ENCODE measurements around the gene LRP6. TPM values are rescaled to one million over a fixed set of nuclear protein-coding genes. Genes with fewer than 3 reads are reported as not detected.

The LRP6 gene
- total RNA-seq, 8 experiments from 2014 or later: 16.9 to 45.1 (median 39.1) TPM

DNA sequence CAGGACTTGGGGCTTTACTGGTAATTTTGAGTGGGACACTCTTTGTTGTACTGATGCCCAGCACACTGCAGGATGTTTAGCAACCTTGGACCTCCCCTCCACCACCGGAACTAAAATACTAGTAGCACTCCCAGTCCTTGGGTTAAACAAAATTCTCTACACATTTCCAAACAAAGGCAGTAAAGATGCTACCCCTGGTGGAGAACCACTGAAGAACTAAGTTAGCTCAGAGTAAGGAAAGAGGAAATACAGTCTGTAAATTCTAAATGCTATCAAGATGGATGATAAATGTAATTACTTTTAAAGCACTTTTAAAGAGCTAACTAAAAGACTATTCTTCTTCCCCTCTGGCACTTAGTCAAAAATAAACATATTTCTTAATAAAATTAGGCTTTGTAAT is 64.1 kb downstream of the LRP6 start:
- no peak overlapping the region for H3K27ac ChIP-seq
- in situ Hi-C loops (cut with MboI; ENCODE audit: low pct_unique_long_range_greater_than_20kb in 2 of 9, low sequenced_read_pairs in 9 of 9, unreplicated experiment in 9 of 9): no loop called here
- no peak overlapping the region for H3K4me3 ChIP-seq
- H3K4me1 ChIP-seq (replicated peaks in 1 of 2): no peaks in the 10 kb centered on the region
- WGBS, 10 experiments: 67 to 100% (median 93%) methylated on average over 1 of the region's 1 CpG; no CpG with 5 or more reads in 4 of the 10 experiments
- no peak for ATAC-seq (replicated peaks in 6 of 8)

DNA sequence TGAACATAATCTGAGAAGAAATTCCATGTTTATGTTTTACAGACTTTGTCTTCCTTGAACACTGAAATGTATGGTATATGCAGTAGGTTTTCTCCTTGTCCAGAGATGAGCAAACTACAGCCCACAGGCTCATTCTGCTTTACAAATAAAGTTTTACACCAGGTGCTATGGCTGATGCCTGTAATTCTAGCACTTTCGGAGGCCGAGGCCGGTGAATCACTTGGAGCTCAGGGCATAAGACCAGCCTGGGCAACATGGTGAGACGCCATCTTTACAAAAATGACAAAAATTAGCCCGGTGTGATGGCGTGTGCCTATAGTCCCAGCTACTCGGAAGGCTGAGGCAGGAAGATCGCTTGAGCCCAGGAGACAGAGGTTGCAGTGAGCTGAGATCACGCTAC is 64.7 kb downstream of the LRP6 start:
- ATAC-seq (replicated peaks in 6 of 8): no peak
- Histone ChIP-seq H3K4me1 (replicated peaks in 1 of 2) (no peaks in the 10 kb centered on the region), H3K27ac (no peak overlapping the region), H3K4me3 (no peak overlapping the region)
- 93 to 100% (median 100%) methylated on average over 1 to 8 of the region's 9 CpGs; no CpG with 5 or more reads in 1 of the 10 experiments for WGBS, 10 experiments
- in situ Hi-C loops (cut with MboI; ENCODE audit: low pct_unique_long_range_greater_than_20kb in 2 of 9, low sequenced_read_pairs in 9 of 9, unreplicated experiment in 9 of 9): no loop called here

DNA sequence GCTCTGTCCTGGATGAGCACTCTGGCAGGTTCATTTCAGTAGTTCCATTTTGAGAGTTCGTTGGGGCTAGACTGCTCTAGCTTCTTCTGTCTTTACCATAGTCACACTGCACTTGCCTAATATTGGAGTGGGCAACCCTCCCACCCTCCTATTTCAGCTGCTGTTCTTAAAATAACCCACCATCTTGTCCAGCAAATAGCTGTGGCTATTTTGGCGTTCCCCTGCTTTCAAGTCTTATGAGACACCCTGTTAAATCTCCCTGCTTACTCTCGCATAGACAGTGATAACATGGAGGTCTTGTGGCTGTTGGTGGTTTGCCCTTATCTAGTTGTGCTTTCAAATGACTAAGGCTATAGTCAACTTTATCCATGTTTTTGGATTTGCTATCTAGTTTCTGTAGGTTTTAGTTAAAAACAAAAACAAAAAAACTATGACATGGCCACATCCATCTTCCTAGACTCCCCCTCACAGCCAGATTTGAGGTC is 65.5 kb downstream of the LRP6 start:
- ATAC-seq (replicated peaks in 6 of 8): no peak
- Histone ChIP-seq H3K4me3 (no peak overlapping the region), H3K27ac (no peak overlapping the region), H3K4me1 (replicated peaks in 1 of 2) (no peaks in the 10 kb centered on the region)
- 95 to 100% (median 100%) methylated on average over 1 to 3 of the region's 3 CpGs; no CpG with 5 or more reads in 1 of the 10 experiments for WGBS, 10 experiments
- in situ Hi-C loops (cut with MboI; ENCODE audit: low pct_unique_long_range_greater_than_20kb in 2 of 9, low sequenced_read_pairs in 9 of 9, unreplicated experiment in 9 of 9): no loop called here

DNA sequence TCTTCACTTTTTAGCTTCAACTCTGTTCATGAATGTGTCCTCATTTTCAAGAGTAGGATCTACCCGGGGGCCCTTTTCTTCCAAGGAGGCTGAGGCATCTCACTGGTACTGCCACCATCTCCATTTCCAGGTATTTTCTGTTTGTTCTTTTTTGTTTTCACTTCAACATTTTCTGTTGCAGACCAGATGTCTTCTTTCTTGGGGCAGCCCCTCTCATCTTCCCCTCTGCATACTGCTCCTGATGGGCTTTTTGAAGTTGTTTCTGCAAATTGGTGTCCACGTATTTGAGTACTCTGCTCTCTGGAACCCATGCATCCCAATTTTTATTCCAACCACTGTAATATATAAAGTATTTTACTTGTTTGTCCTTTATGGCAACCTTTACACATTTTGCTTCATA is 66.5 kb downstream of the LRP6 start:
- H3K4me1 ChIP-seq (replicated peaks in 1 of 2): no peaks in the 10 kb centered on the region
- H3K27ac ChIP-seq: no peak overlapping the region
- no peak for ATAC-seq (replicated peaks in 6 of 8)
- H3K4me3 ChIP-seq: no peak overlapping the region
- in situ Hi-C loops (cut with MboI; ENCODE audit: low pct_unique_long_range_greater_than_20kb in 2 of 9, low sequenced_read_pairs in 9 of 9, unreplicated experiment in 9 of 9): no loop called here
- 90 to 100% (median 100%) methylated on average over 1 to 2 of the region's 2 CpGs; no CpG with 5 or more reads in 2 of the 10 experiments for WGBS, 10 experiments

DNA sequence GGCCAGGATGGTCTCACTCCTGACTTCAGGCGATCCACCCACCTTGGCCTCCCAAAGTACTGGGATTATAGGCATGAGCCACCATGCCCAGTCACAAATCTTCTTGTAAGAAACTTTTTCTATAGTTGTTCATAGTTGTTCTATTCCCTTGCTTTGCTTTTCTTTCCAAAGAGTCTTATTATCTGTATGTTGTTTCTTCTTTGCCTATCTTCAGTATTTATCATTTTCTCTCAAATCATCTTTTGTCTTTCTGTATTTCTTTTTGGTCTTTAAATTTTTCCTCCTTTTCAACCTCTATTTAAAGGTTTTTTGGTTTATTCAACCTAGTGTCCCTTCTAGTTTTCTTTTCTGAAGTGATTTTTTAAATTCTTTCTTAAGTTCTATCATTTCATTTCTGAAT is 68.7 kb downstream of the LRP6 start:
- H3K4me1 ChIP-seq (replicated peaks in 1 of 2): no peaks in the 10 kb centered on the region
- 83 to 100% (median 100%) methylated on average over 1 of the region's 1 CpG; no CpG with 5 or more reads in 2 of the 10 experiments for WGBS, 10 experiments
- H3K27ac ChIP-seq: no peak overlapping the region
- ATAC-seq (replicated peaks in 6 of 8): no peak
- in situ Hi-C loops (cut with MboI; ENCODE audit: low pct_unique_long_range_greater_than_20kb in 2 of 9, low sequenced_read_pairs in 9 of 9, unreplicated experiment in 9 of 9): no loop called here
- H3K4me3 ChIP-seq: no peak overlapping the region

DNA sequence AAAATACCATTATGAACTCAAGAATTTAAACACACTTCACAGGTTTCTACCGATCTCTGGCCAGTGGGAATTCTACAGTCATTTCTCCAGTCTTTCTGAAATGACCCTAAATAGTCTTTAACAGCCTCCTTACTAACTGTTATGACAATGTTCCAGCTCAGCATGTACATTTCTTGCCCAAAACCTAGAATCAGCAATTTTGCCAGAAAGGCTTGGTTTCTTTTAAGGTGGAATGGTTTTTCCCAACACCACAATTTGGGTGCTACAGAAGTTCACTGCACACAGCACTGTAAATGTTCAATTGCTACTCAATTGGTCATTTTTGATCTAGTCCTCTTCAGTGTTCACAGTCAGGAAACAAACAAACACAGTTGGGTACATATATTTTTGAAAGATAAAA is 69.7 kb downstream of the LRP6 start:
- WGBS, 10 experiments: 20 to 100% (median 60%) methylated on average over 1 of the region's 1 CpG
- H3K4me1 ChIP-seq (replicated peaks in 1 of 2): no peaks in the 10 kb centered on the region
- in situ Hi-C loops (cut with MboI; ENCODE audit: low pct_unique_long_range_greater_than_20kb in 2 of 9, low sequenced_read_pairs in 9 of 9, unreplicated experiment in 9 of 9): no loop called here
- H3K27ac ChIP-seq: no peak overlapping the region
- no peak for ATAC-seq (replicated peaks in 6 of 8)
- no peak overlapping the region for H3K4me3 ChIP-seq

DNA sequence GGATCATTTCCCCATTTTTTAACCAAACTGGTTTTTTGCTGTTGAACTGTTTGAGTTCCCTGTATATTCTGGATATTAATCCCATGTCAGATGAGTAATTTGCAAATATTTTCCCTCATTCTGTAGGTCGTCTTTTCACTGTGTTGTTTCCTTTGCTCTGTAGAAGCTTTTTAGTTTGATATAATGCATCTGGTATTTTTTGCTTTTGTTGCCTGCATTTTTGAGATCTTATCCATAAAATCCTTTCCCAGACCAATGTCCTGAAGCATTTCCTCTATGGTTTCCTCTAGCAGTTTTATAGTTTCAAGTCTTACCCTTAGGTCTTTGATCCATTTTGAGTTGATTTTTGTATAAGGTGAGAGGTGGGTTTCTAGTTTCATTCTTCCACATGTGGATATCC is 71.3 kb downstream of the LRP6 start:
- 60 to 100% (median 92%) methylated on average over 1 of the region's 1 CpG; no CpG with 5 or more reads in 1 of the 10 experiments for WGBS, 10 experiments
- ATAC-seq (replicated peaks in 6 of 8): no peak
- H3K4me3 ChIP-seq: no peak overlapping the region
- peaks cover 0 to 1% of the 10 kb centered on the region in 2 donors for H3K4me1 ChIP-seq (replicated peaks in 1 of 2)
- in situ Hi-C loops (cut with MboI; ENCODE audit: low pct_unique_long_range_greater_than_20kb in 2 of 9, low sequenced_read_pairs in 9 of 9, unreplicated experiment in 9 of 9): no loop called here
- no peak overlapping the region for H3K27ac ChIP-seq

DNA sequence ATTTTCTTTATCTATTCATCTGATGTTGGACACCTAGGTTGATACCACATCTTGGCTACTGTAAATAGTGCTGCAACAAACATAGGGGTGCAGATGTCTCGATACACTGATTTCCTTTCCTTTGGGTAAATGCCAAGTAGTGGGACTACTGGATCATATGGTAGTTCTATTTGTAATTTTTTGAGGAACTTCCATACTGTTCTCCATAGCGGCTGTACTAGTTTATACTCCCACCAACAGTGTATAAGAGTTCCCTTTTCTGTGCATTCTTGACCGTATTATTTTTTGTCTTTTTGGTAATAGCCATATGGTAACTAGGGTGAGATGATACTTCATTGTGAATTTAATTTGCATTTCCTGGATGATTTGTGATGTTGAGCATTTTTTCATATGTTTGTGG is 71.8 kb downstream of the LRP6 start:
- Histone ChIP-seq H3K4me1 (replicated peaks in 1 of 2) (peaks cover 0 to 2% of the 10 kb centered on the region in 2 donors), H3K4me3 (no peak overlapping the region), H3K27ac (no peak overlapping the region)
- ATAC-seq (replicated peaks in 6 of 8): no peak
- 86 to 100% (median 97%) methylated on average over 1 to 3 of the region's 3 CpGs; no CpG with 5 or more reads in 1 of the 10 experiments for WGBS, 10 experiments
- in situ Hi-C loops (cut with MboI; ENCODE audit: low pct_unique_long_range_greater_than_20kb in 2 of 9, low sequenced_read_pairs in 9 of 9, unreplicated experiment in 9 of 9): no loop called here

DNA sequence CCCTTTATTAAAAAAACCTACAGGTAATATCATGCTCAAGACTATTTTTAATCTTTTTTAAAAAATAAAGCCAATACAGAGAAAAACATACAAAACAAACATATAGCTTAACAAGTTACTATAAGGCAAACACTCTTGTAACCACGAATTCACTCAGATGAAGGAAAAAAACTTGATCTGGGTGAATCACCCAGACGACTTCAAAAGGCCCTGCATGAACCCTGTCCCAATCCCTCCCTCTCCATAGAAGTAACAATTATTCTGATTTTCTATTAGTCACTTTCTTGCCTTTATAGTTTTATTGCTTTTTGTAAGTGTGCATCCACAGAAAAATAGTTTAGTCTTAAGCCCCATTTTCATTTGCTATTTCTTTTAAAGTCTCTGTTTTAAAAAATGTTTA is 72.6 kb downstream of the LRP6 start:
- Histone ChIP-seq H3K27ac (no peak overlapping the region), H3K4me3 (no peak overlapping the region), H3K4me1 (replicated peaks in 1 of 2) (peaks cover 0 to 2% of the 10 kb centered on the region in 2 donors)
- WGBS, 10 experiments: 18 to 80% (median 50%) methylated on average over 1 to 2 of the region's 2 CpGs; no CpG with 5 or more reads in 1 of the 10 experiments
- peak in 3 of 8 experiments; percentile 61 to 94 (median 73) for ATAC-seq (replicated peaks in 6 of 8)
- in situ Hi-C loops (cut with MboI; ENCODE audit: low pct_unique_long_range_greater_than_20kb in 2 of 9, low sequenced_read_pairs in 9 of 9, unreplicated experiment in 9 of 9): no loop called here

DNA sequence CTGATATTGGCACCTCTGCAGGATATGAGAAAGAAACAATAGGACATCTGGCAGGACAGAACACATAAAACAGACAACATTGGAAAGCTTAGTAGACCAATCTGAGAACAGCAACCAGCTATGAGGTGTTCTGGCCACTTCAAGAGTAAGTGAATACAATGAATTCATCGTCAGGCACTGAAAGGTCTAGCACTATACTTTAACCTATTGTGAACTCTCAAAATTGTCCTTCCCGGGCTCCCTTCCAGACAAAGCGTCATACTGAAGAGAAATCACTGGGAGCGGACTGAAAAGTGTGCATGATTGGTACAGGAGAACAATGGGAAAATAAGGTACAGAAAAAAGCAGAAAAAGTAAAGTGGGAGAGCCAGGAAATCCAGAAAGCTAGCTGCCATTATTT is 75.8 kb downstream of the LRP6 start:
- Histone ChIP-seq H3K27ac (no peak overlapping the region), H3K4me3 (no peak overlapping the region), H3K4me1 (replicated peaks in 1 of 2) (peaks cover 0 to 2% of the 10 kb centered on the region in 2 donors)
- no peak for ATAC-seq (replicated peaks in 6 of 8)
- 81 to 100% (median 94%) methylated on average over 1 to 4 of the region's 4 CpGs; no CpG with 5 or more reads in 1 of the 10 experiments for WGBS, 10 experiments
- in situ Hi-C loops (cut with MboI; ENCODE audit: low pct_unique_long_range_greater_than_20kb in 2 of 9, low sequenced_read_pairs in 9 of 9, unreplicated experiment in 9 of 9): no loop called here

DNA sequence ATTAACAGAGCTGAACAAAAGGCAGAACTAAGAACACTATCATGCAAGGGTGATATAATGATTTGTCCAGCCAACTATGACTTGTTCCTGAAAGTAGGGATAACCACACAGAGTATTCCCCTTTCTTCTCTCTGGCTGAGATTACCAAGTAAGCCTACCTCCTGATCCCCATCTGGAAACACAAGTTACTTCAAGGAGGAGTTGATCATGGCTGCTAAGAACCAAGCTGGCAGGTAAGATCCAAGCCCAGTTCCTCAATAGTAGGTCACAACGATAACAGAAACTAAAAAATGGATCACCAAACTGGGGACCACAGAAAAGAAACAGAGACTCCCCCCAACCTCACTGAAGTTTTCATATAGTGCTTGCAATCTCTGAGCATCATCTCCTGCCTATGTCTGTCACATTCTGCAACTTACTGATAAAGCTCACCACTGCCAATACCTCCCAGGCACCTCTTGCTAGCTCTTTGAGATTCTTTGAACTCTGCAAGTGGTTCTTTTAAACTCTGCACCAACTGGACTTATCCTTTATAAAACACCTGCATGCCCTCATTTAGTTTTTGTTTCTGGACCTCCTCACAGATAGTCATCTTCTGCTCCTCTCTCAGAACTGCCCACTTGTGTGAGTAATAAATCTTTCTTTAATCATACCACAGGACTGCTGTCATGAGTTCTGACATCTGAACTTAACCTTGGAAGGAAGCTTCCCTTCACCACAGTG is 76.6 kb downstream of the LRP6 start:
- ATAC-seq (replicated peaks in 6 of 8): no peak

DNA sequence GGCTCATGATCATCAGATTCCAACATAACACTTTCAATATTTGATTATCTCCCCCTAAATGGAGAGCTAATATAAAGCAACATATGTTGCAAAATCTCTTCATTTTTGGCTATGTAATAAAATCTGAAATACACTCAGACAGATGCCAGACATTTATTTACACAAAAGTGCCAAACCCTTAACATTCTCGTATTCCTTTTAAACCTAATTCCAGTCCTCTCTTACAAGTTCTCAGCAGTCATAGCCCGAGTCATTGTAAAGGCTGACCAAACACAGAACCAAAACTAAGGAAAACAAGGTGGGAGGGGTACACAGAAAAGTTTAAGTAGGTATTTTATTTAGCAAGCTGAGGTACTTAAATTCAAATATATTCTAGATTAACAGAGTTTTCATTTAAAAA is 81.4 kb downstream of the LRP6 start:
- no peak for ATAC-seq (replicated peaks in 6 of 8)
- H3K4me1 ChIP-seq (replicated peaks in 1 of 2): peaks cover 15 to 16% of the 10 kb centered on the region in 2 donors
- in situ Hi-C loops (cut with MboI; ENCODE audit: low pct_unique_long_range_greater_than_20kb in 2 of 9, low sequenced_read_pairs in 9 of 9, unreplicated experiment in 9 of 9): no loop called here

More for the DNA sequence above, 76.6 kb downstream of the LRP6 start:
- Histone ChIP-seq H3K27ac (no peak overlapping the region), H3K4me3 (no peak overlapping the region), H3K4me1 (replicated peaks in 1 of 2) (peaks cover 0 to 2% of the 10 kb centered on the region in 2 donors)
- WGBS, 10 experiments: 60 to 100% (median 90%) methylated on average over 1 of the region's 1 CpG; no CpG with 5 or more reads in 6 of the 10 experiments
- in situ Hi-C loops (cut with MboI; ENCODE audit: low pct_unique_long_range_greater_than_20kb in 2 of 9, low sequenced_read_pairs in 9 of 9, unreplicated experiment in 9 of 9): no loop called here

DNA sequence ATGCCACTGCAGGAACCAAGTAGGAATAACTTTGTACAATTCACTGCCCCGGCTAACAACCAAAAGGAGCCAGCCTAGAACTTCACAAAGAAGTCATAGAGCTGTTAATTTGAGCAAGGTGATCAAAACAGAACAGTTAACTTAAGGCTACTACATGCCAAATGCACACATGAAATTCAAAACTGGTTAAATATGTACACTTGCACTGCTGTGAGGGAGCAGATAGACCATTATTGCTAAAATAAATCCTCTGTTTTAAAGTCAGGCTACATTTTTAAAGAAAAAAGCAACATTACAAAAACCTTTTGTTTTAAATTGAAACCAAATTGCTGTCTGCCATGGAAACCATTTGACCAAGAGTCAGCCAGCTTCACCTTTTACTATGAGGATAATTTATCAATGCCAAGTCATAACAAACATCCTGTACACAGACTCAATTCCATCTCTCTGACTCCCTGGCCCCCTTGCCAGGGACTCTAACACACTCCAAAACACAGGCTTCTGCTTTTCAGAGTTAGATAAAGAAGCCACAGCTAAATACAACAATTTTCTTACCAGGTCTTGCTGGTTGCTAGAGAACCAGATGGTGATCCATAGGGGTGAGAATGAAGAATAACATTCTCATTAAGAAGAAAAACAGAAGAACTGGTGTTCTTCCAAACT is 84.0 kb downstream of the LRP6 start:
- peak in 5 of 8 experiments; percentile 68 to 97 (median 83) for ATAC-seq (replicated peaks in 6 of 8)
- in situ Hi-C loops (cut with MboI; ENCODE audit: low pct_unique_long_range_greater_than_20kb in 2 of 9, low sequenced_read_pairs in 9 of 9, unreplicated experiment in 9 of 9): no loop called here
- Histone ChIP-seq H3K4me1 (replicated peaks in 1 of 2) (peaks cover 15 to 16% of the 10 kb centered on the region in 2 donors), H3K4me3 (no peak overlapping the region), H3K27ac (no peak overlapping the region)
- 0 to 100% (median 64%) methylated on average over 1 of the region's 1 CpG; no CpG with 5 or more reads in 4 of the 10 experiments for WGBS, 10 experiments

More for the DNA sequence above, 81.4 kb downstream of the LRP6 start:
- no peak overlapping the region for H3K4me3 ChIP-seq
- H3K27ac ChIP-seq: no peak overlapping the region
- 50 to 100% (median 94%) methylated on average over 1 to 2 of the region's 2 CpGs; no CpG with 5 or more reads in 3 of the 10 experiments for WGBS, 10 experiments
